Esophagus (tissue), 2 donors: ENCODE measurements around the gene EML3. TPM values are rescaled to one million over a fixed set of nuclear protein-coding genes. Genes with fewer than 3 reads are reported as not detected.

ENCODE experiments used
- polyA plus RNA-seq, 2 donors: library from polyadenylated mRNA; stranded (reverse); fragments of 200-250 nt; gene quantifications; one replicate each; pipeline ENCODE4 v1.2.3, GENCODE V29; 2013
- donor health status: healthy with polysubstance abuse.
- donor health status: Bipolar disorder and iron deficiency.

Gene EML3
- polyA plus RNA-seq, 2 donors, result 79.0 to 107 TPM

Other genes with a start within 250 kb of the EML3 start
- gene SCGB1A1, start 193.7 kb downstream of the EML3 start, polyA plus RNA-seq, result 1 to 10 TPM; 4.8 to 5.5 TPM
- gene AHNAK, start 66.0 kb downstream of the EML3 start, polyA plus RNA-seq, result 100 to 1,000 TPM; 168 to 195 TPM
- 1,000 to 10,000 TPM in 1 of 2 donors, 100 to 1,000 TPM in 1; 884 to 1,495 TPM for gene EEF1G, start 38.9 kb downstream of the EML3 start, polyA plus RNA-seq
- gene TUT1, start 21.3 kb downstream of the EML3 start, polyA plus RNA-seq, result 10 to 100 TPM in 1 of 2 donors, 1 to 10 TPM in 1; 9.0 to 15.2 TPM
- 10 to 100 TPM; 76.2 to 90.4 TPM for gene MTA2, start 10.9 kb downstream of the EML3 start, polyA plus RNA-seq
- 10 to 100 TPM in 1 of 2 donors, 1 to 10 TPM in 1; 7.4 to 10.5 TPM for gene ROM1, start 482 bp upstream of the EML3 start, polyA plus RNA-seq
- gene B3GAT3, start 9.2 kb upstream of the EML3 start, polyA plus RNA-seq, result 10 to 100 TPM; 14.9 to 25.4 TPM
- gene GANAB, start 33.8 kb upstream of the EML3 start, polyA plus RNA-seq, result 10 to 100 TPM; 59.8 to 71.6 TPM
- 10 to 100 TPM in 1 of 2 donors, 1 to 10 TPM in 1; 4.8 to 10.1 TPM for gene INTS5, start 40.5 kb upstream of the EML3 start, polyA plus RNA-seq
- 10 to 100 TPM; 71.9 to 96.9 TPM for gene C11orf98, start 52.4 kb upstream of the EML3 start, polyA plus RNA-seq
- 10 to 100 TPM; 15.4 to 32.2 TPM for gene CSKMT, start 52.5 kb upstream of the EML3 start, polyA plus RNA-seq
- 10 to 100 TPM; 16.5 to 23.2 TPM for gene UQCC3, start 58.9 kb upstream of the EML3 start, polyA plus RNA-seq
- 1 to 10 TPM; 2.7 to 5.2 TPM for gene LBHD1, start 59.5 kb upstream of the EML3 start, polyA plus RNA-seq
- gene UBXN1, start 66.3 kb upstream of the EML3 start, polyA plus RNA-seq, result 100 to 1,000 TPM; 109 to 127 TPM
- 1 to 10 TPM; 1.4 to 2.4 TPM for gene LRRN4CL, start 76.8 kb upstream of the EML3 start, polyA plus RNA-seq
- gene BSCL2, start 94.6 kb upstream of the EML3 start, polyA plus RNA-seq, result 10 to 100 TPM; 33.9 to 58.9 TPM
- under 1 TPM; 0.04 to 0.24 TPM for gene GNG3, start 94.9 kb upstream of the EML3 start, polyA plus RNA-seq
- gene HNRNPUL2, start 114.7 kb upstream of the EML3 start, polyA plus RNA-seq, result 10 to 100 TPM; 27.5 to 27.9 TPM
- gene TTC9C, start 115.7 kb upstream of the EML3 start, polyA plus RNA-seq, result 10 to 100 TPM; 13.3 to 31.1 TPM
- gene ZBTB3, start 141.4 kb upstream of the EML3 start, polyA plus RNA-seq, result 1 to 10 TPM; 1.9 to 4.0 TPM
- gene POLR2G, start 148.8 kb upstream of the EML3 start, polyA plus RNA-seq, result 10 to 100 TPM; 43.2 to 94.0 TPM
- gene TAF6L, start 158.6 kb upstream of the EML3 start, polyA plus RNA-seq, result 10 to 100 TPM; 17.0 to 21.6 TPM
- gene TMEM179B, start 174.6 kb upstream of the EML3 start, polyA plus RNA-seq, result 10 to 100 TPM; 30.5 to 41.2 TPM
- 10 to 100 TPM; 13.8 to 19.7 TPM for gene TMEM223, start 179.2 kb upstream of the EML3 start, polyA plus RNA-seq
- gene NXF1, start 192.7 kb upstream of the EML3 start, polyA plus RNA-seq, result 10 to 100 TPM; 77.9 to 84.7 TPM
- gene STX5, start 219.3 kb upstream of the EML3 start, polyA plus RNA-seq, result 10 to 100 TPM; 14.5 to 25.2 TPM
- gene TEX54, start 220.1 kb upstream of the EML3 start, polyA plus RNA-seq, result not detected
- gene WDR74, start 226.8 kb upstream of the EML3 start, polyA plus RNA-seq, result 10 to 100 TPM; 44.0 to 44.6 TPM